ENCODE data around the gene STX12. TPM values are rescaled to one million over a fixed set of nuclear protein-coding genes. Genes with fewer than 3 reads are reported as not detected.

The STX12 gene
- total and polyA plus RNA-seq, 2 experiments from 2014 or later: 6.1 to 9.0 TPM

- TF ChIP-seq REST (IDR thresholded peaks at IDR 0.05; ENCODE audit: unreplicated experiment) (no peak), STAT1 (IDR thresholded peaks at IDR 0.05; ENCODE audit: unreplicated experiment) (no peak), ETS1 (IDR thresholded peaks at IDR 0.05) (no peak), EZH2 (IDR thresholded peaks at IDR 0.05; ENCODE audit: low read depth, unreplicated experiment) (no peak), CREB1 (CRISPR knock-in tag; IDR thresholded peaks at IDR 0.05; ENCODE audit: low read depth) (no peak)
These were observed 9.7 kb upstream of the STX12 start (continued) for GRCh38 chr1:27763358-27763757.

GRCh38 chr1:27770293-27770830, 2.7 kb upstream of the STX12 start:
- no peak for ATAC-seq
- H3K4me3 Mint-ChIP-seq: no peak overlapping the region
- Histone ChIP-seq H3K27ac (ENCODE audit: low read depth) (no peak overlapping the region), H3K79me2 (replicated peaks; ENCODE audit: insufficient read depth) (peaks cover 13% of the 10 kb centered on the region), H3K9me2 (ENCODE audit: insufficient read depth) (no peaks in the 10 kb centered on the region), H4K20me1 (replicated peaks; ENCODE audit: insufficient read depth) (no peaks in the 10 kb centered on the region), H3K27me3 (ENCODE audit: insufficient read depth) (no peaks in the 10 kb centered on the region), H2AFZ (no peak overlapping the region), H3K4me2 (no peak overlapping the region), H3K36me3 (ENCODE audit: insufficient read depth) (no peaks in the 10 kb centered on the region), H3F3A (replicated peaks; ENCODE audit: low read depth) (no peaks in the 10 kb centered on the region), H3K4me3 (no peak overlapping the region), H3K4me1 (ENCODE audit: insufficient read depth) (peaks cover 6% of the 10 kb centered on the region)
- no peaks in the 10 kb centered on the region for H3K36me3 Mint-ChIP-seq (ENCODE audit: low read depth)
- peaks cover 9% of the 10 kb centered on the region for H3K4me1 Mint-ChIP-seq
- H3K9me3 Mint-ChIP-seq: no peaks in the 10 kb centered on the region
- no peak overlapping the region for H3K27ac Mint-ChIP-seq
- peaks cover 8% of the 10 kb centered on the region for H3K27me3 Mint-ChIP-seq (ENCODE audit: insufficient read depth, low read depth, poor library complexity)
- DNase-seq (ENCODE audit: low spot score): no peak
- TF ChIP-seq ZNF331 (CRISPR knock-in tag; IDR thresholded peaks at IDR 0.05; ENCODE audit: low read depth) (no peak), POLR2AphosphoS5 (IDR thresholded peaks at IDR 0.05; ENCODE audit: low read depth) (no peak), CREB1 (CRISPR knock-in tag; IDR thresholded peaks at IDR 0.05; ENCODE audit: low read depth) (no peak), REST (IDR thresholded peaks at IDR 0.05; ENCODE audit: unreplicated experiment) (no peak), JUNB (IDR thresholded peaks at IDR 0.05; ENCODE audit: unreplicated experiment) (no peak), CTCF (conservative IDR thresholded peaks at IDR 0.05; ENCODE audit: low read depth in 2 of 2) (no peak), STAT1 (IDR thresholded peaks at IDR 0.05; ENCODE audit: unreplicated experiment) (no peak), NANOG (IDR thresholded peaks at IDR 0.05; ENCODE audit: borderline replicate concordance) (no peak), EZH2phosphoT487 (IDR thresholded peaks at IDR 0.05; ENCODE audit: unreplicated experiment) (no peak)

Data from GM23338 (cell line).